Measurements from ENCODE around the gene RASSF7.

The RASSF7 gene

GRCh38 chr11:586376-587316 lies 25.9 kb downstream of the RASSF7 start:
- DNase-seq (ENCODE audit: low read depth): no peak

GRCh38 chr11:587546-587945 lies 26.8 kb downstream of the RASSF7 start:
- DNase-seq (ENCODE audit: low read depth): no peak

- DNase-seq (ENCODE audit: low read depth): peak; percentile 30
These were observed 27.2 kb downstream of the RASSF7 start for GRCh38 chr11:587978-588380.

GRCh38 chr11:589798-590197 lies 29.0 kb downstream of the RASSF7 start:
- no peak for DNase-seq (ENCODE audit: low read depth)

GRCh38 chr11:590997-591396 lies 30.2 kb downstream of the RASSF7 start:
- no peak for DNase-seq (ENCODE audit: low read depth)

- DNase-seq (ENCODE audit: low read depth): no peak
These were observed 31.7 kb downstream of the RASSF7 start for GRCh38 chr11:592501-592900.

- DNase-seq (ENCODE audit: low read depth): no peak
These were observed 32.1 kb downstream of the RASSF7 start for GRCh38 chr11:592918-593317.

GRCh38 chr11:593347-593746 lies 32.6 kb downstream of the RASSF7 start:
- no peak for DNase-seq (ENCODE audit: low read depth)

GRCh38 chr11:595400-595799 lies 34.6 kb downstream of the RASSF7 start:
- no peak for DNase-seq (ENCODE audit: low read depth)

- DNase-seq (ENCODE audit: low read depth): no peak
These were observed 35.6 kb downstream of the RASSF7 start for GRCh38 chr11:596374-596773.

GRCh38 chr11:597166-597725 lies 36.5 kb downstream of the RASSF7 start:
- no peak for DNase-seq (ENCODE audit: low read depth)

GRCh38 chr11:598005-598680 lies 37.4 kb downstream of the RASSF7 start:
- no peak for DNase-seq (ENCODE audit: low read depth)

GRCh38 chr11:601573-602245 lies 40.9 kb downstream of the RASSF7 start:
- no peak for DNase-seq (ENCODE audit: low read depth)

- DNase-seq (ENCODE audit: low read depth): no peak
These were observed 42.4 kb downstream of the RASSF7 start for GRCh38 chr11:603154-603553.

- no peak for DNase-seq (ENCODE audit: low read depth)
These were observed 44.7 kb downstream of the RASSF7 start for GRCh38 chr11:605286-606129.

GRCh38 chr11:606245-606644 lies 45.5 kb downstream of the RASSF7 start:
- no peak for DNase-seq (ENCODE audit: low read depth)

- DNase-seq (ENCODE audit: low read depth): no peak
These were observed 46.4 kb downstream of the RASSF7 start for GRCh38 chr11:607020-607780.

GRCh38 chr11:607971-608659 lies 47.3 kb downstream of the RASSF7 start:
- no peak for DNase-seq (ENCODE audit: low read depth)

- DNase-seq (ENCODE audit: low read depth): no peak
These were observed 48.1 kb downstream of the RASSF7 start for GRCh38 chr11:608791-609251.

- DNase-seq (ENCODE audit: low read depth): no peak
These were observed 48.6 kb downstream of the RASSF7 start for GRCh38 chr11:609341-609811.
